ENCODE data around the gene GMEB2. TPM values are rescaled to one million over a fixed set of nuclear protein-coding genes. Genes with fewer than 3 reads are reported as not detected.

Gene GMEB2
- total RNA-seq, 3 donors from 2014 or later (not counting 1 experiment from before 2014, with no cell fraction given) = 11.7 to 15.1 (median 14.6) TPM

DNA sequence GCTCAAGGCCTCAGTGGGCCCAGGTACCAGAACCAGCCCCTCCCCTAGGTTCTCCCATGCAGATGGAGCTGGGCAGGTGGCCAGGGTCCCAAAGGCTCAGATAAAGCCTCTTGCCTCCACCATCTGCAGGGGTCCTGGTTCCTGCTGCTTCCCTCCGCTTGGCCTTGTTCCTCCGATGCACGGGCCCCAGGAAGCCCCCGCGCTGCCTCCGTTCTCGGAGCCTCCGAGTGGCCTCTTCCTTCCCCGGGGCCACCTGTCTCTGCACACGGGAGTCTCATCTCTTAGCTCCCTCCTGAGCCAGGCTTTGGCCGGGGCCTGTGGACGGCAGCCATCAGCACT, 87.8 kb downstream of the GMEB2 start:
- TF ChIP-seq, protein P1, sequence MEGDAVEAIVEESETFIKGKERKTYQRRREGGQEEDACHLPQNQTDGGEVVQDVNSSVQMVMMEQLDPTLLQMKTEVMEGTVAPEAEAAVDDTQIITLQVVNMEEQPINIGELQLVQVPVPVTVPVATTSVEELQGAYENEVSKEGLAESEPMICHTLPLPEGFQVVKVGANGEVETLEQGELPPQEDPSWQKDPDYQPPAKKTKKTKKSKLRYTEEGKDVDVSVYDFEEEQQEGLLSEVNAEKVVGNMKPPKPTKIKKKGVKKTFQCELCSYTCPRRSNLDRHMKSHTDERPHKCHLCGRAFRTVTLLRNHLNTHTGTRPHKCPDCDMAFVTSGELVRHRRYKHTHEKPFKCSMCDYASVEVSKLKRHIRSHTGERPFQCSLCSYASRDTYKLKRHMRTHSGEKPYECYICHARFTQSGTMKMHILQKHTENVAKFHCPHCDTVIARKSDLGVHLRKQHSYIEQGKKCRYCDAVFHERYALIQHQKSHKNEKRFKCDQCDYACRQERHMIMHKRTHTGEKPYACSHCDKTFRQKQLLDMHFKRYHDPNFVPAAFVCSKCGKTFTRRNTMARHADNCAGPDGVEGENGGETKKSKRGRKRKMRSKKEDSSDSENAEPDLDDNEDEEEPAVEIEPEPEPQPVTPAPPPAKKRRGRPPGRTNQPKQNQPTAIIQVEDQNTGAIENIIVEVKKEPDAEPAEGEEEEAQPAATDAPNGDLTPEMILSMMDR (IDR thresholded peaks at IDR 0.05) = no peak
- Histone ChIP-seq H3K27me3 (ENCODE audit: control insufficient read depth, insufficient read depth, low read length) (no peaks in the 10 kb centered on the region), H3K4me1 (ENCODE audit: control insufficient read depth, insufficient read depth, low read length) (peaks cover 35% of the 10 kb centered on the region), H3K4me3 (ENCODE audit: low read length) (no peak overlapping the region), H3K27ac (ENCODE audit: low read length) (no peak overlapping the region), H3K9me3 (ENCODE audit: control insufficient read depth, insufficient read depth, low read length) (no peaks in the 10 kb centered on the region), H3K36me3 (ENCODE audit: control insufficient read depth, insufficient read depth, low read length) (no peaks in the 10 kb centered on the region)
- Mint-ChIP-seq H3K9me3 (no peaks in the 10 kb centered on the region), H3K27me3 (ENCODE audit: low read depth in 2 of 2) (no peaks in the 10 kb centered on the region), H3K4me1 (peaks cover 0 to 20% of the 10 kb centered on the region in 2 donors), H3K4me3 (no peak overlapping the region), H3K36me3 (no peaks in the 10 kb centered on the region), H3K27ac (no peak overlapping the region)
- intact Hi-C loops (cut with micrococcal nuclease) = loop anchor here (2.0 to 5.0 kb wide), 5 partner anchors 118 to 582 kb away; partner anchors contain the start of genes RTEL1, SAMD10 and TPD52L2
- ATAC-seq (no peak), DNase-seq (no peak)
- WGBS (ENCODE audit: insufficient coverage) = 82% methylated on average over 12 of the region's 12 CpGs

DNA sequence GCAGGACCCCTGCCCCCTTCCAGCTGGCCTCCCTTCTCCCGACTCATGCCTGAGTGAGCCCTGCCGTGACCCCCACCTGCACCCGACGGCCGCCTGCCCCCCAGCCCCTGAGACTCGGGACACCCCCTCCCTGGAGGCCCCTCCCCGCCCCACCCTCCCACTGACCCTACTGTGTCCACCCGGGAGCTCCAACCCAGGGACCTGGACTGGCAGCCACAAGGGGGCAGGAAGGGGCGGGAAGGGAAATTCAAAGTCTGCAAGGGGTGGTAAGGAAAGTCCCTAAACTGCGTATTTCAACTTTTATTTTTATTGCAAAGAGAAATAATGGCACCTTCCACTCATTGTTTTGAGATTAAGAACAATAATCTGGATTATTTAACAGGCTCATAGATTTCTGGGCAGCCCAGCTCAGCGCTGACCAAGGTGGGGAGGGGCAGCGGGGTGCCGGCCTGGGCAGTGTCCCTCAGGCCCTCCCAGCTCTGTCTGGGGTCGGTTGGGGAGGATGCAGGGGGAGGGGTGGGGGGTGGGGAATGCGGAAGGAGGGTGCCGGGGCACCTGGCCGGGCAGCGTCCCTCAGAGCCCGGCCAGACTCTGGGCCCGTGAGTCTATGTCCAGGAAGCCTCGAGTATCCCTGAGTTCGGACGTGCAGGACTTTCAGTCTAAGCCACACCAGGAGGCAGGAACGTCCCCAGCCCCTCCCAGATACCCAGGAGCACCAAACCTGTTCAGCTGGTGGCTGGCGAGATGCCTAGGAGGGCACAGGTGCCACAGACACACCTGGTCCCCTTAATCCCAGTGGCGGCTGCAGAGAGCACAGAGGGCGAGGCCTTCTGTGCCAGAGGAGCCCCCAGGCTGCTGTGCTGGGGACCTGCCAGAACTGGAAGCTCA, 88.5 kb downstream of the GMEB2 start:
- Mint-ChIP-seq H3K4me3 (peak overlapping the region; percentile 80), H3K4me1 (peaks cover 0 to 20% of the 10 kb centered on the region in 2 donors), H3K27me3 (ENCODE audit: low read depth in 2 of 2) (no peaks in the 10 kb centered on the region), H3K9me3 (no peaks in the 10 kb centered on the region), H3K36me3 (no peaks in the 10 kb centered on the region), H3K27ac (peak overlapping the region; percentile 77 to 91)
- Histone ChIP-seq H3K4me1 (ENCODE audit: control insufficient read depth, insufficient read depth, low read length) (peaks cover 35% of the 10 kb centered on the region), H3K36me3 (ENCODE audit: control insufficient read depth, insufficient read depth, low read length) (no peaks in the 10 kb centered on the region), H3K9me3 (ENCODE audit: control insufficient read depth, insufficient read depth, low read length) (no peaks in the 10 kb centered on the region), H3K27me3 (ENCODE audit: control insufficient read depth, insufficient read depth, low read length) (no peaks in the 10 kb centered on the region), H3K4me3 (ENCODE audit: low read length) (peak overlapping the region; percentile 42), H3K27ac (ENCODE audit: low read length) (peak overlapping the region; percentile 88)
- peak in 1 of 2 donors; percentile 82 for DNase-seq
- intact Hi-C loops (cut with micrococcal nuclease) = loop anchor here (2.0 to 5.0 kb wide), 5 partner anchors 119 to 582 kb away; partner anchors contain the start of genes RTEL1, SAMD10 and TPD52L2
- 55% methylated on average over 24 of the region's 27 CpGs for WGBS (ENCODE audit: insufficient coverage)
- ATAC-seq = peak; percentile 4 to 15 (median 11)
- TF ChIP-seq, protein P1 (IDR thresholded peaks at IDR 0.05) = peak; percentile 47

Other genes with a start within 250 kb of the GMEB2 start
- gene KCNQ2, start 154.4 kb downstream of the GMEB2 start, total RNA-seq = not detected
- under 1 TPM; 0.14 to 0.86 (median 0.35) TPM for gene EEF1A2, start 128.0 kb downstream of the GMEB2 start, total RNA-seq
- 100 to 1,000 TPM in 2 of 3 donors, 10 to 100 TPM in 1; 95.5 to 197 (median 159) TPM for gene PPDPF, start 106.3 kb downstream of the GMEB2 start, total RNA-seq
- under 1 TPM in 2 of 3 donors, not detected in 1; 0.16 to 0.48 TPM for gene PTK6, start 89.7 kb downstream of the GMEB2 start, total RNA-seq
- under 1 TPM in 2 of 3 donors, not detected in 1; 0.16 to 0.23 TPM for gene SRMS, start 79.4 kb downstream of the GMEB2 start, total RNA-seq
- under 1 TPM; 0.19 to 0.75 (median 0.25) TPM for gene FNDC11, start 72.9 kb downstream of the GMEB2 start, total RNA-seq
- 10 to 100 TPM; 85.2 to 90.7 (median 89.4) TPM for gene HELZ2, start 52.9 kb downstream of the GMEB2 start, total RNA-seq
- gene STMN3, start 26.3 kb upstream of the GMEB2 start, total RNA-seq = 10 to 100 TPM in 1 of 3 donors, 1 to 10 TPM in 2; 6.7 to 12.9 (median 8.3) TPM
- gene RTEL1, start 31.2 kb upstream of the GMEB2 start, total RNA-seq = 10 to 100 TPM; 36.3 to 52.0 (median 40.4) TPM
- gene TNFRSF6B, start 69.6 kb upstream of the GMEB2 start, total RNA-seq = not detected
- 10 to 100 TPM; 43.9 to 55.8 (median 50.6) TPM for gene ARFRP1, start 80.9 kb upstream of the GMEB2 start, total RNA-seq
- 10 to 100 TPM; 39.3 to 47.7 (median 46.1) TPM for gene ZGPAT, start 80.9 kb upstream of the GMEB2 start, total RNA-seq
- 10 to 100 TPM; 86.5 to 94.4 (median 91.7) TPM for gene LIME1, start 109.6 kb upstream of the GMEB2 start, total RNA-seq
- gene SLC2A4RG, start 112.7 kb upstream of the GMEB2 start, total RNA-seq = 100 to 1,000 TPM in 1 of 3 donors, 10 to 100 TPM in 2; 90.4 to 100 (median 95.5) TPM
- gene ZBTB46, start 204.2 kb upstream of the GMEB2 start, total RNA-seq = 1 to 10 TPM; 1.1 TPM
- gene ABHD16B, start 234.4 kb upstream of the GMEB2 start, total RNA-seq = not detected
- gene TPD52L2, start 238.2 kb upstream of the GMEB2 start, total RNA-seq = 10 to 100 TPM; 36.8 to 47.2 (median 45.1) TPM

Measured in natural killer cell (primary cell).